K562 (cell line): Measurements from ENCODE around the gene RPL7A. TPM values are rescaled to one million over a fixed set of nuclear protein-coding genes. Genes with fewer than 3 reads are reported as not detected.

Source experiments
- BRF1 ChIP-seq: IDR thresholded peaks from 3 replicates; pipeline ENCODE4 v1.6.1; 2011; ENCODE audit warnings: borderline replicate concordance, mild to moderate bottlenecking; ENCODE audit not compliant: insufficient read length; ENCODE audit errors: extremely low read depth
- DEAF1 ChIP-seq: fragments of 450-650 bp; formaldehyde crosslinking; IDR thresholded peaks from 2 replicates; pipeline ENCODE4 v1.4.0; 2020; ENCODE audit warnings: mild to moderate bottlenecking, moderate library complexity
- FOXM1 ChIP-seq, 2 experiments: fragments of 450-650 bp in 1 of 2; sonication (generic) in 1 of 2; formaldehyde crosslinking in 1 of 2; IDR thresholded peaks; 2 replicates each; pipeline versions ENCODE4 v1.6.1 to v1.9.0; 2017 to 2022; ENCODE audit warnings: low read depth in 2 of 2, mild to moderate bottlenecking in 2 of 2, missing genetic modification reagents in 1 of 2, moderate library complexity in 1 of 2
- GTF2B ChIP-seq: IDR thresholded peaks from 2 replicates; pipeline ENCODE4 v1.6.1; 2011; ENCODE audit not compliant: insufficient read length; ENCODE audit errors: extremely low read depth
- HMBOX1 ChIP-seq: sonication (generic); IDR thresholded peaks from 2 replicates; pipeline ENCODE4 v1.6.1; 2016
- HNRNPLL ChIP-seq: fragments of 200-400 bp; formaldehyde crosslinking; IDR thresholded peaks from 2 replicates; pipeline ENCODE4 v1.6.1; 2017; ENCODE audit warnings: low read length, low read depth, mild to moderate bottlenecking; ENCODE audit not compliant: poor library complexity, severe bottlenecking
- IRF9 ChIP-seq: fragments of 450-650 bp; IDR thresholded peaks from 2 replicates; pipeline ENCODE4 v1.6.1; 2016; ENCODE audit warnings: missing biosample characterization, missing genetic modification characterization
- LCOR ChIP-seq: sonication (generic); formaldehyde crosslinking; IDR thresholded peaks from 2 replicates; pipeline ENCODE4 v1.8.0; 2022; ENCODE audit warnings: mild to moderate bottlenecking, missing genetic modification reagents
- MAFG ChIP-seq: fragments of 450-650 bp; conservative IDR thresholded peaks from 2 replicates; pipeline ENCODE4 v1.6.1; 2016; ENCODE audit warnings: missing genetic modification characterization, missing compliant biosample characterization
- NR2F6 ChIP-seq: fragments of 450-650 bp; formaldehyde crosslinking; IDR thresholded peaks from 2 replicates; pipeline ENCODE4 v1.4.0; 2020; ENCODE audit warnings: mild to moderate bottlenecking
- PHF20 ChIP-seq: fragments of 450-650 bp; IDR thresholded peaks from 2 replicates; pipeline ENCODE4 v1.6.1; 2018; ENCODE audit not compliant: partially characterized antibody
- POU5F1 ChIP-seq: fragments of 150-350 bp; IDR thresholded peaks from 2 replicates; pipeline ENCODE4 v1.6.1; 2014; ENCODE audit warnings: borderline replicate concordance, low read length, low read depth, mild to moderate bottlenecking; ENCODE audit not compliant: partially characterized antibody
- RBM25 ChIP-seq: fragments of 200-400 bp; formaldehyde crosslinking; IDR thresholded peaks from 2 replicates; pipeline ENCODE4 v1.6.1; 2018; ENCODE audit warnings: low read length, low read depth, moderate library complexity; ENCODE audit not compliant: severe bottlenecking
- SLC30A9 ChIP-seq: fragments of 250-450 bp; sonication (Bioruptor Pico); IDR thresholded peaks from 2 replicates; pipeline ENCODE4 v1.8.0; 2022; ENCODE audit warnings: mild to moderate bottlenecking, moderate library complexity
- SMAD3 ChIP-seq: fragments of 450-650 bp; formaldehyde crosslinking; conservative IDR thresholded peaks from 2 replicates; pipeline ENCODE4 v1.4.0; 2020; ENCODE audit warnings: mild to moderate bottlenecking
- SPI1 ChIP-seq: IDR thresholded peaks from 2 replicates; pipeline ENCODE4 v1.6.1; 2011; ENCODE audit warnings: low read depth, low read length, control low read depth, borderline replicate concordance
- ZKSCAN8 ChIP-seq: fragments of 200-800 bp; sonication (Bioruptor generic); IDR thresholded peaks from 2 replicates; pipeline ENCODE4 v1.6.1; 2016; ENCODE audit warnings: missing genetic modification characterization, missing compliant biosample characterization
- ZNF146 ChIP-seq: IDR thresholded peaks from one replicate; pipeline ENCODE4 v1.6.1; 2018; ENCODE audit warnings: missing compliant biosample characterization; ENCODE audit not compliant: unreplicated experiment
- ZNF449 ChIP-seq: fragments of 250-450 bp; sonication (Bioruptor Pico); IDR thresholded peaks from 2 replicates; pipeline ENCODE4 v1.8.0; 2022; ENCODE audit warnings: moderate library complexity, mild to moderate bottlenecking, inconsistent platforms
- ZNF561 ChIP-seq: fragments of 450-650 bp; formaldehyde crosslinking; conservative IDR thresholded peaks from 2 replicates; pipeline ENCODE4 v1.4.0; 2020; ENCODE audit warnings: mild to moderate bottlenecking, moderate library complexity
- ZNF717 ChIP-seq: fragments of 250-450 bp; sonication (Bioruptor Pico); IDR thresholded peaks from 2 replicates; pipeline ENCODE4 v1.5.0; 2021
- polyA plus RNA-seq, 8 experiments: library from polyadenylated mRNA; depleted of rRNA in 4 of 8; stranded (reverse) in 5 of 8; unstranded in 3 of 8; fragments of >200 nt; fragmentation: Nextera tagmentation in 2 of 8; fragmentation: Illumina TruSeq in 1 of 8; extraction: Ambion mirVana in 2 of 8; extraction: Trizol in 1 of 8; gene quantifications; 2 replicates each; pipeline versions ENCODE4 v1.2.1 to v1.2.3, GENCODE V29; 2011 to 2014; ENCODE audit warnings: inconsistent platforms in 1 of 8, missing spikeins in 1 of 8
- total RNA-seq, 7 experiments: library from RNA; depleted of rRNA in 6 of 7; stranded (reverse); fragments of >200 nt in 6 of 7; fragmentation: Illumina TruSeq in 2 of 7; extraction: Trizol in 2 of 7; gene quantifications; 2 replicates each; pipeline versions ENCODE4 v1.2.1 to v1.2.3, GENCODE V29; 2011 to 2021; ENCODE audit warnings: low replicate concordance in 1 of 7

The RPL7A gene
- total and polyA plus RNA-seq, 9 of the 15 experiments (the other 6 are each of a cell fraction or from before 2014, with no cell fraction given), result 1,935 to 3,760 (median 2,652) TPM

GRCh38 chr9:133347985-133348717 is at the start of gene RPL7A, which contains the start of gene MED22 (continued):
- TF ChIP-seq HMBOX1 (peak; percentile 23; the same call in 1 of the 2 replicates), NR2F6 (CRISPR knock-in tag) (no peak), FOXM1 (IDR thresholded peaks at IDR 0.05; ENCODE audit: low read depth) (peak; percentile 77), FOXM1 (CRISPR knock-in tag; IDR thresholded peaks at IDR 0.05; ENCODE audit: low read depth) (no peak), ZKSCAN8 (CRISPR knock-in tag) (no peak), POU5F1 (no peak), ZNF717 (no peak), RBM25 (no peak), ZNF146 (CRISPR knock-in tag) (no peak), GTF2B (no peak), HNRNPLL (no peak), MAFG (tag) (no peak), SPI1 (0 out of 2 replicates have a peak, but pooled peaks have one; percentile 18), DEAF1 (CRISPR knock-in tag) (peak; percentile 34; the same call in 1 of the 2 replicates), LCOR (peak; percentile 85), SMAD3 (CRISPR knock-in tag) (no peak; the same call in 1 of the 2 replicates), ZNF449 (0 out of 2 replicates have a peak, but pooled peaks have one; percentile 17), SLC30A9 (CRISPR knock-in tag) (no peak), ZNF561 (no peak), BRF1 (no peak), IRF9 (tag) (0 out of 2 replicates have a peak, but pooled peaks have one; percentile 40), PHF20 (peak; percentile 89)
